DMS 273 (cell line): ENCODE data around the gene TEAD3.
A peak's percentile ranks its signal among the peaks of the same experiment; 100 is the strongest.
"Not testable (repeated sequence)": the region's sequence is repeated elsewhere in the genome, so short reads cannot be mapped to it uniquely, and the experiment has no call there.

ENCODE experiments used
- DNase-seq: peaks from one replicate; lab custom pipeline; 2025; ENCODE audit not compliant: unreplicated experiment; lab: John Stamatoyannopoulos, UW

TEAD3 gene

GRCh38 chr6:35452183-35453090 lies 44.4 kb downstream of the TEAD3 start, which contains the start of gene FANCE:
Gene FANCE (plus strand): TSS chr6:35452338. CDS start chr6:35452546, 208 bp downstream.
- peak; percentile 97 for DNase-seq

GRCh38 chr6:35451354-35452182 lies 45.3 kb downstream of the TEAD3 start:
- DNase-seq, result peak; percentile 34

- DNase-seq, result peak; percentile 91
Observed at GRCh38 chr6:35449287-35449881, 47.5 kb downstream of the TEAD3 start.

- peak; percentile 79 for DNase-seq
Observed at GRCh38 chr6:35448191-35448590, 48.7 kb downstream of the TEAD3 start.

GRCh38 chr6:35445691-35446090 lies 51.2 kb downstream of the TEAD3 start:
- no peak for DNase-seq

GRCh38 chr6:35443341-35444030 lies 53.4 kb downstream of the TEAD3 start:
- peak; percentile 22 for DNase-seq

GRCh38 chr6:35442693-35443092 lies 54.2 kb downstream of the TEAD3 start:
- DNase-seq, result no peak

GRCh38 chr6:35441642-35442041 lies 55.2 kb downstream of the TEAD3 start:
- DNase-seq, result no peak

GRCh38 chr6:35441205-35441604 lies 55.7 kb downstream of the TEAD3 start:
- DNase-seq, result no peak

- DNase-seq, result no peak
Observed at GRCh38 chr6:35439308-35439707, 57.6 kb downstream of the TEAD3 start.

- DNase-seq, result not testable (repeated sequence)
Observed at GRCh38 chr6:35438378-35439065, 58.4 kb downstream of the TEAD3 start.

- no peak for DNase-seq
Observed at GRCh38 chr6:35436071-35436857, 60.6 kb downstream of the TEAD3 start.

GRCh38 chr6:35435074-35435837 lies 61.6 kb downstream of the TEAD3 start:
- peak; percentile 78 for DNase-seq

GRCh38 chr6:35432702-35433101 lies 64.2 kb downstream of the TEAD3 start:
- DNase-seq, result not testable (repeated sequence)

GRCh38 chr6:35432291-35432690 lies 64.6 kb downstream of the TEAD3 start:
- peak; percentile 19 for DNase-seq

GRCh38 chr6:35429463-35429862 lies 67.4 kb downstream of the TEAD3 start:
- DNase-seq, result no peak

GRCh38 chr6:35428421-35429149 lies 68.3 kb downstream of the TEAD3 start:
- DNase-seq, result no peak

GRCh38 chr6:35427851-35428321 lies 69.0 kb downstream of the TEAD3 start:
- no peak for DNase-seq
